OCI-LY3 (cell line): ENCODE measurements around the gene USHBP1.

Experiments used
- H2AFZ ChIP-seq: fragments of 200-600, 300-600 bp; shearing (Covaris generic); 2 replicates; pipeline ENCODE4 v1.6.0; 2014; ENCODE audit warnings: antibody characterized with exemption, low read depth, low read length
- H3K27ac ChIP-seq: fragments of 200-600, 300-600 bp; sonication (generic); 2 replicates; pipeline ENCODE4 v1.5.1; 2014; ENCODE audit warnings: mild to moderate bottlenecking, low read length, moderate library complexity, mixed read lengths
- H3K27me3 ChIP-seq: fragments of 200-600, 300-600 bp; sonication (generic); 2 replicates; pipeline ENCODE4 v1.6.1; 2014; ENCODE audit warnings: low read depth, low read length, mixed read lengths
- H3K36me3 ChIP-seq: fragments of 200-600, 300-600 bp; sonication (generic); replicated peaks from 2 replicates; pipeline ENCODE3; 2014; ENCODE audit warnings: low read depth, low read length, mixed read lengths
- H3K4me1 ChIP-seq: fragments of 300-600, 200-600 bp; sonication (generic); 2 replicates; pipeline ENCODE4 v1.6.1; 2014; ENCODE audit warnings: low read length, mixed read lengths
- H3K4me2 ChIP-seq: fragments of 200-600, 300-600 bp; sonication (generic); 2 replicates; pipeline ENCODE4 v1.6.1; 2014; ENCODE audit warnings: low read length, mixed read lengths
- H3K4me3 ChIP-seq: fragments of 300-600, 200-600 bp; sonication (generic); 2 replicates; pipeline ENCODE4 v1.5.1; 2014; ENCODE audit warnings: antibody characterized with exemption, mild to moderate bottlenecking, low read length, moderate library complexity
- H3K79me2 ChIP-seq: fragments of 300-600, 200-600 bp; shearing (Covaris generic); 2 replicates; pipeline ENCODE4 v1.6.1; 2014; ENCODE audit warnings: mild to moderate bottlenecking, low read length, mixed read lengths
- H3K9ac ChIP-seq: fragments of 300-600, 200-600 bp; shearing (Covaris generic); 2 replicates; pipeline ENCODE4 v1.6.0; 2014; ENCODE audit warnings: mild to moderate bottlenecking, low read length, moderate library complexity
- H3K9me3 ChIP-seq: fragments of 200-600, 300-600 bp; shearing (Covaris generic); 2 replicates; pipeline ENCODE4 v1.6.1; 2014; ENCODE audit warnings: low read length, mixed read lengths; ENCODE audit not compliant: insufficient read depth
- H4K20me1 ChIP-seq: fragments of 200-600, 300-600 bp; sonication (generic); 2 replicates; pipeline ENCODE4 v1.6.1; 2016; ENCODE audit warnings: low read length, mixed read lengths; ENCODE audit not compliant: insufficient read depth
- CTCF ChIP-seq: fragments of 200-600, 300-600 bp; sonication (generic); IDR thresholded peaks from 2 replicates; pipeline ENCODE4 v1.5.1; 2014; ENCODE audit warnings: antibody characterized with exemption, low read length, low read depth
- EZH2phosphoT487 ChIP-seq: fragments of 200-600 bp; shearing (Covaris generic); IDR thresholded peaks from 2 replicates; pipeline ENCODE4 v1.6.1; 2018; ENCODE audit warnings: antibody characterized with exemption, mixed run types, low read depth

Gene USHBP1

DNA sequence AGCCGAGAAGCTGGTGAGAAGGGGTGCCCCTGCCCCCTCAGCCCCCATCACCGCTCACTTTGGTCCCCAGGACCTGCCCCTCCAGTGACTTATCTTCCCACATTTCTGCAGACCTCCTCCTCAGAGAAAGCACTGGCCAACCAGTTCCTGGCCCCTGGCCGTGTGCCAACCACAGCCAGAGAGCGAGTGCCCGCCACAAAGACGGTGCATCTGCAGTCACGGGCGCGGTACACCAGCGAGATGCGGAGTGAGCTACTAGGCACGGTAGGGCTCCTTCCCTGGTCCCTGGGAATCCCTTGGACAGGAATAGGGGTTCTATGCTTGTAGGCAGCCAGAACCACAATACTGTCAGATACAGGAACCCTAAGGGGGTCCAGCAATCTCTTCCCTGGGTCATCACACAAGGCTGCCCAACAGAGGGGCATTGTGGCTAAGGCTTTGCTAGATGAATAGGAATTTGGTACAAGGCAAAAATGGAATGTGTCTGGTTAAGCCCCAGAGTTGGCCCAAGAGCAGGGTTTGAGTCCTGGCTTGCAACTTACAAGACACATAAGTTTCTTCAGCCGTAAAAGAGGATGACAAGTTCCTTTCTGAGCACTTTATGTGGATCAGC is 48.4 kb downstream of the USHBP1 start:
- TF ChIP-seq EZH2phosphoT487 (no peak), CTCF (no peak)
- peaks cover 13% of the 10 kb centered on the region for H3K4me1 ChIP-seq
- H3K27ac ChIP-seq: peak overlapping the region; percentile 73
- peak overlapping the region; percentile 70 for H3K4me2 ChIP-seq
- peaks cover 42% of the 10 kb centered on the region for H3K36me3 ChIP-seq
- no peaks in the 10 kb centered on the region for H4K20me1 ChIP-seq
- peak overlapping the region; percentile 84 for H3K4me3 ChIP-seq
- no peaks in the 10 kb centered on the region for H3K9me3 ChIP-seq
- no peaks in the 10 kb centered on the region for H3K79me2 ChIP-seq
- peak overlapping the region; percentile 87; the same call in 1 of the 2 replicates for H3K9ac ChIP-seq
- no peaks in the 10 kb centered on the region for H3K27me3 ChIP-seq
- H2AFZ ChIP-seq: no peak overlapping the region

DNA sequence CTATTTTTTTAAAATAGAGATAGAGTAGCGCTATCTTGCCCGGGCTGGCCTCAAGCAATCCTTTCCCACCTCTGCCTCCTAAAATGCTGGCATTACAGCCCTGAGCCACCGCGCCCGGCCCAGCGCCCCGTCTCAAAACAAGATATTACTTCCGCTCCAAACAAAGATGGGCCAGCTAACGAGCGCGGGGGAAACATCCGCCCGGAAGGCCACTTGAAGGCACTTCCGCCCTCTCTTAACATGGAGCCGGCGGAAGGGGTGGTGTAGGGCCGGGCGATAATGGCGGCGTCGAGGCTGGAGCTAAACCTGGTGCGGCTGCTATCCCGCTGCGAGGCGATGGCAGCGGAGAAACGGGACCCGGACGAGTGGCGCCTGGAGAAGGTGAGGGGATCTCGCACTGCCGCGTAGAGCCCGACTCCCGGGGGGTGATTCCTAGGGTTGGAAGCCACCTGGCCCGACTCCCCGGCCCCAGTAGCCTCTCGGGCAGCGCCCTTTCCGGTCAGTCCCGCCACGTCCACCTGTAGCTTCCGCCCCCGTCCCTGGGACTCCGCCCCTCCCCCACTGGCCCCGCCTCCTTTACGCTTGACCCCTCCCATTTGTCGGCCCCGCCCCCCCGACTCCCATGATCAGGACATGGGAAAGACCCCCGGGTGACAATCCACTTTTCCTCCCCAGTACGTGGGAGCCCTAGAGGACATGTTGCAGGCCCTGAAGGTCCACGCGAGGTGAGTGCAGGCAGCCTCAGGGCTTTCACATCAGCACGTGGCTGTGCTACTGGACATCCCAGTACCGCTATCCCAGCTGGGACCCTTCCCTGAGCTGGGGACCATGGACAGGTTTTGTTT is 49.2 kb downstream of the USHBP1 start, which contains the start of gene USE1:
TSS of gene USE1 (plus strand) at position 231 of the 845 bp plus-strand sequence. CDS start at position 280, 49 bp downstream.
- no peaks in the 10 kb centered on the region for H4K20me1 ChIP-seq
- peak within 1 kb of the TSS; percentile 84 for H3K4me3 ChIP-seq
- peak within 1 kb of the TSS; percentile 87 for H3K9ac ChIP-seq
- no peak for TF ChIP-seq CTCF
- peaks cover 47% of the 10 kb centered on the region for H3K36me3 ChIP-seq
- peaks cover 13% of the 10 kb centered on the region for H3K4me1 ChIP-seq
- H3K4me2 ChIP-seq: peak within 1 kb of the TSS; percentile 70
- no peaks in the 10 kb centered on the region for H3K9me3 ChIP-seq
- peak within 1 kb of the TSS; percentile 73 for H3K27ac ChIP-seq
- no peaks in the 10 kb centered on the region for H3K27me3 ChIP-seq
- H3K79me2 ChIP-seq: no peaks in the 10 kb centered on the region
- peak within 1 kb of the TSS; percentile 43 for H2AFZ ChIP-seq

- H3K36me3 ChIP-seq: peaks cover 46% of the 10 kb centered on the region
- peak overlapping the region; percentile 24 for H2AFZ ChIP-seq
These were observed 49.9 kb downstream of the USHBP1 start for GRCh38 chr19:17214508-17215126.

More at GRCh38 chr19:17214508-17215126, 49.9 kb downstream of the USHBP1 start:
- TF ChIP-seq EZH2phosphoT487 (no peak), CTCF (no peak)
- no peaks in the 10 kb centered on the region for H3K9me3 ChIP-seq
- H3K79me2 ChIP-seq: no peaks in the 10 kb centered on the region
- H3K4me2 ChIP-seq: peak overlapping the region; percentile 70
- peak overlapping the region; percentile 84 for H3K4me3 ChIP-seq
- H3K4me1 ChIP-seq: peaks cover 13% of the 10 kb centered on the region
- H3K27me3 ChIP-seq: no peaks in the 10 kb centered on the region
- no peaks in the 10 kb centered on the region for H4K20me1 ChIP-seq
- peak overlapping the region; percentile 87 for H3K9ac ChIP-seq
- H3K27ac ChIP-seq: peak overlapping the region; percentile 73
